Sciatic nerve (tissue), 2 donors: ENCODE results near the gene RAPSN. TPM values are rescaled to one million over a fixed set of nuclear protein-coding genes. Genes with fewer than 3 reads are reported as not detected.
A peak's percentile ranks its signal among the peaks of the same experiment; 100 is the strongest.

Experiments used
- ATAC-seq: fragments of 200-7000 bp; cut with Tn5 transposase; one replicate; pipeline ENCODE4 v1.9.1; 2020; ENCODE audit warnings: mild to moderate bottlenecking, moderate library complexity
- DNase-seq: peaks from one replicate; pipeline ENCODE4 v3.0.0-alpha.2; 2020; ENCODE audit warnings: low spot score
- intact Hi-C: fragments of 100-400 bp; cut with DNase I; formaldehyde crosslinking; loops from one replicate; pipeline ENCODE4 v1.14.2; 2022
- total RNA-seq: library from RNA; stranded (reverse); fragmentation: NEBNext Ultra II Directional; extraction: Animal tissue kit (Norgen Biotek cat#: 25700); gene quantifications from one replicate; pipeline ENCODE4 v1.2.1, GENCODE V29; 2021
- donor health status: DM: no; HTN: no; CAD: no.
- donor health status: DM: no; HTN: no; CAD: no.

Gene RAPSN
- total RNA-seq = 4.9 TPM

GRCh38 chr11:47448566-47449427 lies at the start of gene RAPSN:
Gene RAPSN, minus strand, starts transcription at chr11:47449136. Its CDS starts 172 bp downstream, at chr11:47448964.
- intact Hi-C loops = no loop called here
- ATAC-seq (peak; percentile 15), DNase-seq (no peak)

GRCh38 chr11:47498149-47498548 lies 49.2 kb upstream of the RAPSN start:
- no peak for ATAC-seq
- DNase-seq = no peak
- intact Hi-C loops = no loop called here

GRCh38 chr11:47496808-47497207 lies 47.9 kb upstream of the RAPSN start:
- no peak for ATAC-seq
- intact Hi-C loops = no loop called here
- no peak for DNase-seq

- intact Hi-C loops = no loop called here
- ATAC-seq (no peak), DNase-seq (no peak)
These were observed 46.9 kb upstream of the RAPSN start for GRCh38 chr11:47495856-47496217.

GRCh38 chr11:47495011-47495855 lies 46.3 kb upstream of the RAPSN start:
- no peak for ATAC-seq
- intact Hi-C loops = no loop called here

GRCh38 chr11:47489395-47489755 lies 40.4 kb upstream of the RAPSN start:
- no peak for ATAC-seq
- intact Hi-C loops = no loop called here
- no peak for DNase-seq

More at GRCh38 chr11:47495011-47495855, 46.3 kb upstream of the RAPSN start:
- no peak for DNase-seq

DNA sequence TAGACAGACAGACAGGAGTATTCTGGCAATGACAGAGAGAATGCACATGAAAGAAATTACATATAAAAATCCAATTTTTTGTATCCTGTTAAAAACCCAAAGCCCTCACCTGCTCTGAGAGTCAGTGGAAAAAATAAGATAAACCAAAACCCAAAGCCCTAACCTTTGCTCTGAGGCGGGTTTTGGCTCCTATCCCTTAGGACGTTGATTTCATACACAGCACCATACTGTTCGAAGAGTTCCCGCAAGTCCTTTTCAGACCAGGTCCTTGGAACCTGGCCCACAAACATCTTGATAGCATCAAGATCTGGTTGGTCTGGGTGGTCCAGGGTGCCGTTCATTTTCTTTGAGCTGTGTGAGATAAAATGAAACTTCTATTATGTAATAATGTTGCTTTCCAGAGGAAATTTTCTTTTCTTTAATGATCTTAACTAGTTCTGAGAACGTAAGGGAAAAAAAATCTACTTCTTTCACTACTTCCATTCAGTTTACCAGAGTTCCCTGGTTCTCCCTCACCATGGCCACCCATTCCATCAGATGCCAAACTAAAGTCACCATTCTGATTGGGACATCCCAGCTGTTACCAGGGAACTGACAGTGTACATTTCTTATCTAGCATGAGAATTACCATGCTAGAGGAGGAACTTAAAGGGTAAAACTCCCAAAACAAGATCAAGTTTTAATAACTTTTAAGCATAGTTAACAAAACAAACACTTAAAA lies 39.9 kb upstream of the RAPSN start:
- ATAC-seq (no peak), DNase-seq (no peak)
- intact Hi-C loops = no loop called here

- ATAC-seq = no peak
- intact Hi-C loops = no loop called here
- no peak for DNase-seq
These were observed 39.2 kb upstream of the RAPSN start for GRCh38 chr11:47488111-47488510.

DNA sequence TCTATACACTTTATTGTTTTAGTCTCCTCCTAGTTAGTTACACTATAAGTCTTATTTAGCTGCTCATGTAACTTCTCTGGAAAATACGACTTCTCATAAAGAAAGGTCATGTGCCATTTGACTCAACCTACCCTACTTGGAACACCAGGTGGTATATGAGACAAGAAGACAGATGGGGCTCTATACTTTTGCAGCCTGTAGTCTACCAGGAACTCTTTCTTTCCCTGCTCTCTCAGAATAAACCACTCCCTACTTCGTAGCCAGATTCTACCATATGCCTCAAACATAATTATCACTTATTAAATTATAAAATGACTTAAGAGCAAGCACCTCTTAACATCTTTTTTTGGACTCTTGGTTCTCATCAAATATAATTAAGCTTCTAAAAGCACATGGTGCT lies 38.5 kb upstream of the RAPSN start:
- ATAC-seq (no peak), DNase-seq (no peak)
- intact Hi-C loops = no loop called here

- intact Hi-C loops = no loop called here
- ATAC-seq = no peak
These were observed 36.2 kb upstream of the RAPSN start for GRCh38 chr11:47485107-47485506.

DNA sequence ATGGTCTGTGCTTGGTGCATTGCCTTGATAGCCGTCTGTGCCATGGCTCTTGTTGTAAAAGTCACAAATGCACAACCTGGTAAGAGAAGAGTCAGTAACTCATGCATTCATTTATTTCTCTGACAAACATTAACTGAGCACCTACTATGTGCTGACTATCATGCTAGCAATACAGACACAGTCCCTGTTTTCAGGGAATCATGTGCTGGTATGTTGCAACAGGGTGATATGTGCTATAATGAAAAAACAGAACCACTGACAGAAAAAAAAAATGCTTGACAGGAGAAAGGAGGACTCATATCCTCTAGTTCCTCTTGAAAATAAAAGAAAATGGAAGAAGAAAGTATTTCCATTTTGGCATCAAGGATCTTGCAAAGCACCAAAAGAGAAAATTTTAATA lies 34.5 kb upstream of the RAPSN start:
- intact Hi-C loops = no loop called here
- no peak for ATAC-seq
- no peak for DNase-seq

More at GRCh38 chr11:47485107-47485506, 36.2 kb upstream of the RAPSN start:
- no peak for DNase-seq

DNA sequence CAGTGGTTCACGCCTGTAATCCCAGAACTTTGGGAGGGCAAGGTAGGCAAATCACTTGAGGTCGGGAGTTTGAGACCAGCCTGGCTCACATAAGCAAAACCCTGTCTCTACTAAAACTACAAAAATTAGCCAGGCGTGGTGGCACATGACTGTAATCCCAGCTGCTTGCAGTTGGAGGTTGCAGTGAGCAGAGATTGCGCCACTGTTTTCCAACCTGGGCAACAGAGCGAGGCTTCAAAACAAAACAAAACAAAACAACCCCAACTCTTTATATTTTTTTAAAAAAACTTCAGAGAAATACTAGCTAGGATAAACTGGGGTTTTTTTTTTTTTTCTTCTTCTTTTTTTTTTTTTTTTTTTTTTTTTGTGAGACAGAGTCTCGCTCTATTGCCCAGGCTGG lies 31.8 kb upstream of the RAPSN start:
- ATAC-seq = no peak
- intact Hi-C loops = no loop called here
- no peak for DNase-seq

- ATAC-seq (peak; percentile 87), DNase-seq (no peak)
- intact Hi-C loops = no loop called here
These were observed 29.9 kb upstream of the RAPSN start for GRCh38 chr11:47478651-47479329.

DNA sequence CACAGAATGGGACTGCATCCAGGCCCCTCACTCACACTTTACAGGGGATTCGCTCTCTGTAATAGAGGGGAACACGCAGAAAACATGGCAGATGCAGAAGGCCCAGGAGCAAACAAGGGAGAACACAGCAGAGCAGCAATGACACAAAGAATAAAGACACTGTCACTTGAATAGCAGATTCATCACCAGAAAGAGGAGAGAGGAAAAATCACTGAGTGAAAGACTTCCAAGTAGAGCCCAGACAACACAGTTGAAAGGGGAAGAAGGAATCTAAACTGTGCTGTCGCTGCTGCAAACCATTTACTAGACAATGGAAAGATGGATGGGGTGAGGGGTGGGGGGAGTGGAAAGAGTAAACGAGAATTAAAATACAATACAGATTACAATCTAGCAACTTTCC lies 28.8 kb upstream of the RAPSN start:
- DNase-seq (no peak), ATAC-seq (no peak)
- intact Hi-C loops = no loop called here

DNA sequence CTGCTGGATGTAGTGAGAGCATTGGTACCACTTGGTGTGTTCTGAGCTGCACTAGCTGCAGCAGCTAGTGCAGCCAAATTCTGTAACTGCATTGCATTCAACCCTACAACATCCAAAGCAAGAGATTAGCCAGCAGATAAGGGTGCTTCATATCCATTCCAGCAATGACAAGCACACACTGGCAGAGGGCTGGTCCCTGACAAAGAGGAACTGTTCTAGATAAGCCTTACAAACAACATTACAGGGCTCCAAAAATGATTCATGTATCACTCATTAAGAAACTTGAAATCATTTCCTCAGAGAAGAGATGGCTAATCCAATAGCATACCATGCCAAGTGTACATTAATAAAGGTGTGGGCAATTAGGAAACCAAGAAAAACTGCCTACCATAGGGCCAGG lies 28.4 kb upstream of the RAPSN start:
- intact Hi-C loops = no loop called here
- DNase-seq (no peak), ATAC-seq (no peak)

- intact Hi-C loops = no loop called here
- peak; percentile 9 for DNase-seq
- ATAC-seq = no peak
These were observed 21.7 kb upstream of the RAPSN start for GRCh38 chr11:47470671-47471070.

DNA sequence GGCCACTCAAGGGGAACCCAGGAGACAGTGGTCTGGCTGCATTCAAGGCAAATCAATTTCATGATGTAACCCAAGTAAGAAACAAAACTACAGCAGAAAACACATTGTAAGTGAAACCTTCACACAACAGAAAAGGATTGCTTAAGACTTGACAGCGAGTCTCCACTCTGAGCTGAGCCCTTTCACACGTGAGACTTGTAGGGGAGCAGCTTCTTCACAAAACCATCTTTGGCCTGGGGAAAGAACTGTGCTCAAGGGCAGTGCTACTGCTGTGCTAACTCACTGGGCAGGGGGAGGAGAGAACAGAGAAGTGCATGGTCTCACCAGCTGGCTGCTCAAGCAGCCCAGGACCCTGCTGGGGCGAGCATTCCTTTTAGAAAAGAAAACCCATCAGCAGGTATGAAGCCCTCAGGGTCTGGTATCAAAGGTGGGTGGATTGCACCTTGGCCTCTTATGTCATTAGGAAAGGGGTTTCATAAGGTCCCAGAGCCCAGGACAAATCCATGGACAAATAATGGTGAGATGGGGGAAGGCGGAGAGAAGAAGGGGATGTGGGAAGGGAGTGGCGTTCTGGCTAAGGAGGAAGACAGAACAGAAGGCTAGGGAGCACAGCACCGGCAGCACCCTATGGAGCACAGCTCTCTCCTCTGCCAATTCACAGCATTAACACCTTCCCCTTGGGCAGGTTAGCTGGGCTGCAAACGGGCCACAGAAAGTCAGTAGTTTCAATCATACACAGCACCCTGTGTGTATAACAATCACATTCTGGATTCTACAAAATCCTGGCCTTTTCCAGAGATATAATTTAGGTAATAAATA lies 20.6 kb upstream of the RAPSN start:
- peak; percentile 67 for ATAC-seq

GRCh38 chr11:47468598-47469214 lies 19.8 kb upstream of the RAPSN start:
- ATAC-seq = peak; percentile 55
- DNase-seq = peak; percentile 45
- intact Hi-C loops = no loop called here

More for the DNA sequence above, 20.6 kb upstream of the RAPSN start:
- DNase-seq = peak; percentile 31
- intact Hi-C loops = no loop called here
